H9 (cell line): ENCODE data around the gene FAM114A1. TPM values are rescaled to one million over a fixed set of nuclear protein-coding genes. Genes with fewer than 3 reads are reported as not detected.

Source experiments
- DNase-seq: peaks from one replicate; pipeline ENCODE4 v3.0.0-alpha.2; 2017
- H2AFZ ChIP-seq: one replicate; pipeline ENCODE4 v1.6.1; 2013; ENCODE audit warnings: mild to moderate bottlenecking, low read length, control low read depth, moderate library complexity
- H2AK5ac ChIP-seq: 2 replicates; pipeline ENCODE4 v1.6.1; 2013; ENCODE audit warnings: low read length, control low read depth, mixed read lengths; ENCODE audit not compliant: insufficient read length
- H2BK120ac ChIP-seq: one replicate; pipeline ENCODE4 v1.6.1; 2013; ENCODE audit warnings: low read depth, mild to moderate bottlenecking, low read length, control low read depth, inconsistent platforms; ENCODE audit not compliant: poor library complexity, severe bottlenecking
- H2BK12ac ChIP-seq: 2 replicates; pipeline ENCODE4 v1.6.1; 2013; ENCODE audit warnings: low read length, control low read depth, mixed read lengths, low read depth; ENCODE audit not compliant: insufficient read length
- H2BK15ac ChIP-seq: 2 replicates; pipeline ENCODE4 v1.6.1; 2013; ENCODE audit warnings: low read depth, low read length, control low read depth
- H2BK20ac ChIP-seq: one replicate; pipeline ENCODE4 v1.6.1; 2013; ENCODE audit warnings: low read depth, mild to moderate bottlenecking, low read length, control low read depth, inconsistent platforms; ENCODE audit not compliant: poor library complexity, severe bottlenecking
- H2BK5ac ChIP-seq: 2 replicates; pipeline ENCODE4 v1.6.1; 2013; ENCODE audit warnings: low read length, control low read depth, mixed read lengths; ENCODE audit not compliant: insufficient read length
- H3K14ac ChIP-seq: 2 replicates; pipeline ENCODE4 v1.6.1; 2013; ENCODE audit warnings: low read length, control low read depth; ENCODE audit not compliant: insufficient read depth
- H3K18ac ChIP-seq: 2 replicates; pipeline ENCODE4 v1.6.1; 2013; ENCODE audit warnings: low read depth, mild to moderate bottlenecking, mixed read lengths, low read length, control low read depth; ENCODE audit not compliant: insufficient read length
- H3K23ac ChIP-seq: 2 replicates; pipeline ENCODE4 v1.6.1; 2013; ENCODE audit warnings: low read length, control low read depth, mixed read lengths, low read depth; ENCODE audit not compliant: insufficient read length
- H3K23me2 ChIP-seq: 2 replicates; pipeline ENCODE4 v1.6.1; 2013; ENCODE audit warnings: low read depth, mild to moderate bottlenecking, mixed read lengths, low read length, control low read depth; ENCODE audit not compliant: insufficient read length, poor library complexity, severe bottlenecking
- H3K27ac ChIP-seq: 2 replicates; pipeline ENCODE4 v1.5.1; 2013; ENCODE audit warnings: low read length, control low read depth, mixed read lengths, low read depth; ENCODE audit not compliant: insufficient read length
- H3K27me3 ChIP-seq: 2 replicates; pipeline ENCODE4 v1.6.1; 2013; ENCODE audit warnings: low read length, control low read depth, inconsistent platforms; ENCODE audit not compliant: insufficient read depth
- H3K4ac ChIP-seq: 2 replicates; pipeline ENCODE4 v1.6.1; 2013; ENCODE audit warnings: low read depth, mild to moderate bottlenecking, control low read depth, inconsistent platforms, low read length, moderate library complexity
- H3K4me1 ChIP-seq: 2 replicates; pipeline ENCODE4 v1.6.1; 2013; ENCODE audit warnings: low read length, control low read depth, inconsistent platforms; ENCODE audit not compliant: insufficient read depth
- H3K4me2 ChIP-seq: 2 replicates; pipeline ENCODE4 v1.6.1; 2013; ENCODE audit warnings: low read length, control low read depth, mixed read lengths; ENCODE audit not compliant: insufficient read length, insufficient read depth
- H3K56ac ChIP-seq: 2 replicates; pipeline ENCODE4 v1.6.1; 2013; ENCODE audit warnings: low read depth, mild to moderate bottlenecking, mixed read lengths, low read length, control low read depth; ENCODE audit not compliant: insufficient read length
- H3K79me1 ChIP-seq: 2 replicates; pipeline ENCODE4 v1.6.1; 2013; ENCODE audit warnings: low read depth, mild to moderate bottlenecking, moderate library complexity, low read length, control low read depth, inconsistent platforms; ENCODE audit not compliant: insufficient read depth, poor library complexity, severe bottlenecking
- H3K79me2 ChIP-seq: 2 replicates; pipeline ENCODE4 v1.6.1; 2013; ENCODE audit warnings: low read length, control low read depth, inconsistent platforms; ENCODE audit not compliant: insufficient read depth
- H3K9ac ChIP-seq: 2 replicates; pipeline ENCODE4 v1.6.1; 2013; ENCODE audit warnings: low read length, control low read depth, mixed read lengths; ENCODE audit not compliant: insufficient read length; ENCODE audit errors: extremely low read depth
- H3K9me3 ChIP-seq: one replicate; pipeline ENCODE4 v1.6.1; 2013; ENCODE audit warnings: low read depth, low read length, inconsistent platforms; ENCODE audit not compliant: control insufficient read depth
- H3T11ph ChIP-seq: one replicate; pipeline ENCODE4 v1.6.1; 2013; ENCODE audit warnings: mild to moderate bottlenecking, low read length, control low read depth, inconsistent platforms
- H4K20me1 ChIP-seq: one replicate; pipeline ENCODE4 v1.6.1; 2013; ENCODE audit not compliant: control insufficient read depth, insufficient read length, insufficient read depth
- H4K5ac ChIP-seq: 2 replicates; pipeline ENCODE4 v1.6.1; 2013; ENCODE audit warnings: low read depth, mild to moderate bottlenecking, mixed read lengths, low read length, control low read depth; ENCODE audit not compliant: insufficient read length
- H4K8ac ChIP-seq: replicated peaks from 2 replicates; pipeline ENCODE4 v1.6.1; 2013; ENCODE audit warnings: low read length, control low read depth, mixed read lengths, low read depth; ENCODE audit not compliant: insufficient read length
- H4K91ac ChIP-seq: 2 replicates; pipeline ENCODE4 v1.6.1; 2013; ENCODE audit warnings: low read depth, mild to moderate bottlenecking, moderate library complexity, mixed read lengths, low read length, control low read depth; ENCODE audit not compliant: insufficient read length
- H3K27ac Mint-ChIP-seq, 3 experiments: 2 replicates in 2 of 3; 3 replicates in 1 of 3; pipeline ENCODE4 v1.8.0; 2020 to 2021; ENCODE audit warnings: mixed read lengths in 3 of 3, mild to moderate bottlenecking in 1 of 3, moderate library complexity in 1 of 3
- H3K27me3 Mint-ChIP-seq: 2 replicates; pipeline ENCODE4 v1.8.0; 2021; ENCODE audit warnings: low read depth, mild to moderate bottlenecking, moderate library complexity, mixed read lengths
- H3K36me3 Mint-ChIP-seq, 3 experiments: 2 replicates in 2 of 3; 3 replicates in 1 of 3; pipeline ENCODE4 v1.8.0; 2020 to 2021; ENCODE audit warnings: low read depth in 3 of 3, mixed read lengths in 3 of 3; ENCODE audit not compliant: insufficient read depth in 1 of 3
- H3K4me1 Mint-ChIP-seq, 2 experiments: 2 replicates each; pipeline ENCODE4 v1.8.0; 2020; ENCODE audit warnings: mixed read lengths in 2 of 2
- H3K4me3 Mint-ChIP-seq, 2 experiments: 2 replicates in 1 of 2; 3 replicates in 1 of 2; pipeline ENCODE4 v1.8.0; 2020 to 2021; ENCODE audit warnings: mild to moderate bottlenecking in 2 of 2, mixed read lengths in 2 of 2, moderate library complexity in 1 of 2
- H3K9me3 Mint-ChIP-seq, 2 experiments: 2 replicates in 1 of 2; 3 replicates in 1 of 2; pipeline ENCODE4 v1.8.0; 2020; ENCODE audit warnings: mild to moderate bottlenecking in 2 of 2, mixed read lengths in 2 of 2, moderate library complexity in 1 of 2
- WGBS: extraction: QIAGEN DNeasy Blood & Tissue Kit; methylation state at CpG from one replicate; pipeline ENCODE4 v1.1.7; 2013; ENCODE audit warnings: missing lambda C conversion rate, low lambda C conversion rate, mixed read lengths; ENCODE audit not compliant: insufficient read length; ENCODE audit errors: extremely low coverage; 5-methylcytosine and 5-hydroxymethylcytosine counted together
- total RNA-seq: library from RNA; stranded (reverse); gene quantifications from 2 replicates; pipeline ENCODE4 v1.2.1, GENCODE V29; 2021
- TF ChIP-seq, protein P1 (sequence below): fragments of 200-600 bp; sonication (generic); conservative IDR thresholded peaks from 3 replicates; pipeline ENCODE4 v1.8.0; 2021; ENCODE audit warnings: antibody characterized with exemption, mild to moderate bottlenecking

The FAM114A1 gene
- total RNA-seq, 1 experiment from 2014 or later = 9.9 TPM

GRCh38 chr4:38891051-38891983 lies 23.7 kb downstream of the FAM114A1 start:
- Histone ChIP-seq H3T11ph (no peak overlapping the region), H4K91ac (no peak overlapping the region), H3K4me1 (peaks cover 2% of the 10 kb centered on the region; the same call in 1 of the 2 replicates), H3K23ac (no peak overlapping the region), H2AFZ (no peak overlapping the region), H2AK5ac (no peak overlapping the region), H3K79me1 (no peaks in the 10 kb centered on the region), H3K9me3 (no peaks in the 10 kb centered on the region), H3K27ac (no peak overlapping the region), H3K9ac (no peak overlapping the region), H3K4me2 (no peak overlapping the region), H3K14ac (no peak overlapping the region), H2BK20ac (no peak overlapping the region), H2BK12ac (no peak overlapping the region), H2BK120ac (no peak overlapping the region), H3K56ac (no peak overlapping the region), H4K20me1 (no peaks in the 10 kb centered on the region), H3K27me3 (no peaks in the 10 kb centered on the region), H3K79me2 (no peaks in the 10 kb centered on the region), H3K4ac (no peak overlapping the region), H2BK5ac (no peak overlapping the region), H3K23me2 (no peaks in the 10 kb centered on the region), H2BK15ac (no peak overlapping the region), H4K8ac (no peak overlapping the region), H3K18ac (no peak overlapping the region), H4K5ac (no peak overlapping the region)
- WGBS = no CpG with 5 or more reads among the region's 10 CpGs
- Mint-ChIP-seq H3K4me1 (peaks cover 9 to 12% of the 10 kb centered on the region in 2 experiments), H3K36me3 (peaks cover 0 to 4% (median 0%) of the 10 kb centered on the region in 3 experiments; a peak in 2 of 7 replicates), H3K9me3 (no peaks in the 10 kb centered on the region; a peak in 1 of 5 replicates), H3K27ac (no peak overlapping the region), H3K4me3 (no peak overlapping the region), H3K27me3 (no peaks in the 10 kb centered on the region)
- no peak for DNase-seq
- TF ChIP-seq, protein P1, sequence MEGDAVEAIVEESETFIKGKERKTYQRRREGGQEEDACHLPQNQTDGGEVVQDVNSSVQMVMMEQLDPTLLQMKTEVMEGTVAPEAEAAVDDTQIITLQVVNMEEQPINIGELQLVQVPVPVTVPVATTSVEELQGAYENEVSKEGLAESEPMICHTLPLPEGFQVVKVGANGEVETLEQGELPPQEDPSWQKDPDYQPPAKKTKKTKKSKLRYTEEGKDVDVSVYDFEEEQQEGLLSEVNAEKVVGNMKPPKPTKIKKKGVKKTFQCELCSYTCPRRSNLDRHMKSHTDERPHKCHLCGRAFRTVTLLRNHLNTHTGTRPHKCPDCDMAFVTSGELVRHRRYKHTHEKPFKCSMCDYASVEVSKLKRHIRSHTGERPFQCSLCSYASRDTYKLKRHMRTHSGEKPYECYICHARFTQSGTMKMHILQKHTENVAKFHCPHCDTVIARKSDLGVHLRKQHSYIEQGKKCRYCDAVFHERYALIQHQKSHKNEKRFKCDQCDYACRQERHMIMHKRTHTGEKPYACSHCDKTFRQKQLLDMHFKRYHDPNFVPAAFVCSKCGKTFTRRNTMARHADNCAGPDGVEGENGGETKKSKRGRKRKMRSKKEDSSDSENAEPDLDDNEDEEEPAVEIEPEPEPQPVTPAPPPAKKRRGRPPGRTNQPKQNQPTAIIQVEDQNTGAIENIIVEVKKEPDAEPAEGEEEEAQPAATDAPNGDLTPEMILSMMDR = no peak
